Endothelial cell of umbilical vein (primary cell): ENCODE data around the gene UBA52. TPM values are rescaled to one million over a fixed set of nuclear protein-coding genes. Genes with fewer than 3 reads are reported as not detected.

Experiments used
- BruUV-seq: library from RNA; stranded (reverse); fragments of 400-500 nt; replicated peaks from 2 replicates; lab custom pipeline; 2021; lab: Mats Ljungman, UMichigan
- CTCF ChIA-PET: fragments of 300-600, 350-600 bp; sonication (Branson Sonifier 250); formaldehyde crosslinking; loops from one replicate; lab custom pipeline; 2021; ENCODE audit warnings: antibody characterized with exemption, inconsistent platforms; lab: Charles Lee
- POLR2A ChIA-PET: fragments of 300-600, 350-600 bp; sonication (Branson Sonifier 250); formaldehyde crosslinking; loops from one replicate; lab custom pipeline; 2021; ENCODE audit warnings: antibody characterized with exemption, inconsistent platforms; lab: Charles Lee
- DNase-seq: peaks from one replicate; pipeline ENCODE4 v3.0.0-alpha.2; 2011; ENCODE audit warnings: low read depth, low spot score
- FAIRE-seq: peaks from 2 replicates; lab custom pipeline; 2011; peaks lifted over from hg19 to GRCh38; lab: Jason Lieb, UNC
- H2AFZ ChIP-seq: 2 replicates; pipeline ENCODE4 v1.6.0; 2012; ENCODE audit warnings: low read depth, low read length, control low read depth, inconsistent platforms
- H3K27ac ChIP-seq: 2 replicates; pipeline ENCODE4 v1.5.1; 2011; ENCODE audit warnings: low read depth, mild to moderate bottlenecking, control low read depth, low read length, moderate library complexity; ENCODE audit not compliant: insufficient read depth
- H3K27me3 ChIP-seq, 2 experiments: 2 replicates each; pipeline versions ENCODE4 v1.6.0 to v1.6.1; 2011; ENCODE audit warnings: low read length in 2 of 2, mixed read lengths in 1 of 2; ENCODE audit not compliant: control insufficient read depth in 2 of 2, insufficient read depth in 2 of 2
- H3K36me3 ChIP-seq, 2 experiments: 2 replicates in 1 of 2; 3 replicates in 1 of 2; pipeline ENCODE4 v1.5.1; 2011; ENCODE audit warnings: low read length in 2 of 2, mild to moderate bottlenecking in 1 of 2, moderate library complexity in 1 of 2; ENCODE audit not compliant: control insufficient read depth in 2 of 2, insufficient read depth in 2 of 2; ENCODE audit errors: extremely low read depth in 1 of 2
- H3K4me1 ChIP-seq: 3 replicates; pipeline ENCODE4 v1.5.1; 2011; ENCODE audit warnings: mild to moderate bottlenecking, low read length; ENCODE audit not compliant: control insufficient read depth, insufficient read depth; ENCODE audit errors: extremely low read depth
- H3K4me2 ChIP-seq: 2 replicates; pipeline ENCODE4 v1.6.1; 2011; ENCODE audit warnings: low read length, control low read depth, mixed read lengths; ENCODE audit not compliant: insufficient read depth
- H3K4me3 ChIP-seq, 3 experiments: fragments of 200-600 bp in 1 of 3; sonication (generic), shearing (Covaris generic) in 1 of 3; replicated peaks in 1 of 3; 2 replicates each; pipeline ENCODE4 v1.5.1; 2011 to 2016; ENCODE audit warnings: control low read depth in 3 of 3, low read length in 3 of 3, mild to moderate bottlenecking in 2 of 3, inconsistent platforms in 1 of 3, low read depth in 1 of 3, moderate library complexity in 1 of 3; ENCODE audit not compliant: insufficient read depth in 1 of 3
- H3K79me2 ChIP-seq: 2 replicates; pipeline ENCODE4 v1.6.0; 2012; ENCODE audit warnings: low read length, inconsistent platforms; ENCODE audit not compliant: control insufficient read depth, insufficient read depth
- H3K9ac ChIP-seq: replicated peaks from 2 replicates; pipeline ENCODE3; 2011; ENCODE audit warnings: low read length, control low read depth; ENCODE audit not compliant: insufficient read depth; ENCODE audit errors: extremely low read depth
- H3K9me1 ChIP-seq: replicated peaks from 3 replicates; pipeline ENCODE4 v1.6.0; 2011; ENCODE audit warnings: mild to moderate bottlenecking, low read length; ENCODE audit not compliant: control insufficient read depth, insufficient read depth; ENCODE audit errors: extremely low read depth
- H3K9me3 ChIP-seq: replicated peaks from 2 replicates; pipeline ENCODE4 v1.5.1; 2012; ENCODE audit warnings: low read length, inconsistent platforms; ENCODE audit not compliant: control insufficient read depth, insufficient read depth
- H4K20me1 ChIP-seq: replicated peaks from 2 replicates; pipeline ENCODE3; 2011; ENCODE audit warnings: mild to moderate bottlenecking, low read length; ENCODE audit not compliant: control insufficient read depth, insufficient read depth; ENCODE audit errors: extremely low read depth
- EZH2 ChIP-seq: IDR thresholded peaks from 2 replicates; pipeline ENCODE4 v1.6.1; 2012; ENCODE audit warnings: borderline replicate concordance, low read depth, mild to moderate bottlenecking, moderate library complexity, low read length, inconsistent platforms; ENCODE audit not compliant: severe bottlenecking
- FOS ChIP-seq: IDR thresholded peaks from 2 replicates; pipeline ENCODE4 v1.6.1; 2011; ENCODE audit warnings: mild to moderate bottlenecking, low read length, moderate library complexity, borderline replicate concordance; ENCODE audit not compliant: insufficient read depth
- GATA2 ChIP-seq: IDR thresholded peaks from 2 replicates; pipeline ENCODE4 v1.7.0; 2011; ENCODE audit warnings: low read depth, mild to moderate bottlenecking, moderate library complexity, mixed read lengths, low read length; ENCODE audit not compliant: insufficient read length, insufficient read depth
- JUN ChIP-seq: IDR thresholded peaks from 2 replicates; pipeline ENCODE4 v1.6.1; 2011; ENCODE audit warnings: borderline replicate concordance, low read depth; ENCODE audit not compliant: insufficient read length, insufficient read depth
- MYC ChIP-seq: IDR thresholded peaks from one replicate; pipeline ENCODE4 v1.6.1; 2011; ENCODE audit warnings: mild to moderate bottlenecking, low read depth, low read length
- POLR2A ChIP-seq: IDR thresholded peaks from 2 replicates; pipeline ENCODE4 v1.6.1; 2012; ENCODE audit warnings: low read depth, mild to moderate bottlenecking, control low read depth, low read length
- POLR2AphosphoS5 ChIP-seq: IDR thresholded peaks from 2 replicates; pipeline ENCODE4 v1.6.1; 2012; ENCODE audit warnings: low read depth, mild to moderate bottlenecking, control low read depth, low read length, moderate library complexity; ENCODE audit not compliant: insufficient read depth
- dilution Hi-C: fragments of 300-500 bp; cut with MboI; formaldehyde crosslinking; loops from one replicate; pipeline ENCODE4 v1.15.0; 2019; ENCODE audit warnings: low sequenced_read_pairs; ENCODE audit not compliant: extremely low pct_ligation_motif_present
- intact Hi-C: fragments of 100-400 bp; cut with micrococcal nuclease; formaldehyde crosslinking; loops from one replicate; pipeline ENCODE4 v1.10.0; 2022
- polyA plus RNA-seq, 4 experiments: library from polyadenylated mRNA; depleted of rRNA in 3 of 4; stranded (reverse) in 3 of 4; unstranded in 1 of 4; fragments of >200 nt; gene quantifications; 2 replicates each; pipeline versions ENCODE4 v1.2.1 to v1.2.3, GENCODE V29; 2011 to 2012; ENCODE audit warnings: missing spikeins in 1 of 4
- total RNA-seq: library from RNA; stranded (reverse); gene quantifications from 2 replicates; pipeline ENCODE4 v1.2.3, GENCODE V29; 2021
- TF ChIP-seq, protein P1 (sequence below): IDR thresholded peaks from 2 replicates; pipeline ENCODE4 v1.6.1; 2011; ENCODE audit not compliant: insufficient read depth, insufficient read length
- TF ChIP-seq, protein P2 (sequence below), 2 donors: IDR thresholded peaks; 1 replicate in 1 of 2; 2 replicates in 1 of 2; pipeline ENCODE4 v1.5.1; 2011; ENCODE audit warnings: low read length in 2 of 2, mild to moderate bottlenecking in 2 of 2, moderate library complexity in 2 of 2, control low read depth in 1 of 2, inconsistent platforms in 1 of 2, low read depth in 1 of 2; ENCODE audit not compliant: insufficient read depth in 1 of 2; ENCODE audit errors: extremely low read depth in 1 of 2

The UBA52 gene
- total and polyA plus RNA-seq, 2 donors (not counting 3 experiments of a cell fraction or from before 2014, with no cell fraction given) = 1,221 to 3,506 TPM

- POLR2A ChIA-PET = interaction anchor here (0.6 kb wide), 1 partner anchor 83 kb away, joined by 5 read pairs; no protein-coding TSS in a partner anchor
- Histone ChIP-seq H3K4me1 (peaks cover 4% of the 10 kb centered on the region), H3K9me3 (no peaks in the 10 kb centered on the region), H3K9ac (no peak overlapping the region), H4K20me1 (no peaks in the 10 kb centered on the region), H3K4me2 (no peak overlapping the region), H2AFZ (no peak overlapping the region), H3K4me3 (no peak overlapping the region), H3K36me3 (no peaks in the 10 kb centered on the region), H3K27me3 (peaks cover under 1 to 3% of the 10 kb centered on the region in 2 experiments), H3K79me2 (no peaks in the 10 kb centered on the region), H3K9me1 (no peaks in the 10 kb centered on the region), H3K27ac (no peak overlapping the region)
- CTCF ChIA-PET = interaction anchor here (2.8 kb wide), 1 partner anchor 9 kb away, joined by 10 read pairs; the partner anchor contains the start of gene REX1BD
- DNase-seq = no peak
- no peak for FAIRE-seq
- BruUV-seq = no TSS peak
- intact Hi-C loops = no loop called here
- dilution Hi-C loops = no loop called here
- TF ChIP-seq, protein P1, sequence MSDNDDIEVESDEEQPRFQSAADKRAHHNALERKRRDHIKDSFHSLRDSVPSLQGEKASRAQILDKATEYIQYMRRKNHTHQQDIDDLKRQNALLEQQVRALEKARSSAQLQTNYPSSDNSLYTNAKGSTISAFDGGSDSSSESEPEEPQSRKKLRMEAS = no peak
- no peak for TF ChIP-seq MYC
- no peak for TF ChIP-seq POLR2A
- no peak for TF ChIP-seq FOS
- TF ChIP-seq JUN = no peak
- TF ChIP-seq POLR2AphosphoS5 = no peak
- no peak for TF ChIP-seq EZH2
- no peak for TF ChIP-seq GATA2
- TF ChIP-seq, protein P2, sequence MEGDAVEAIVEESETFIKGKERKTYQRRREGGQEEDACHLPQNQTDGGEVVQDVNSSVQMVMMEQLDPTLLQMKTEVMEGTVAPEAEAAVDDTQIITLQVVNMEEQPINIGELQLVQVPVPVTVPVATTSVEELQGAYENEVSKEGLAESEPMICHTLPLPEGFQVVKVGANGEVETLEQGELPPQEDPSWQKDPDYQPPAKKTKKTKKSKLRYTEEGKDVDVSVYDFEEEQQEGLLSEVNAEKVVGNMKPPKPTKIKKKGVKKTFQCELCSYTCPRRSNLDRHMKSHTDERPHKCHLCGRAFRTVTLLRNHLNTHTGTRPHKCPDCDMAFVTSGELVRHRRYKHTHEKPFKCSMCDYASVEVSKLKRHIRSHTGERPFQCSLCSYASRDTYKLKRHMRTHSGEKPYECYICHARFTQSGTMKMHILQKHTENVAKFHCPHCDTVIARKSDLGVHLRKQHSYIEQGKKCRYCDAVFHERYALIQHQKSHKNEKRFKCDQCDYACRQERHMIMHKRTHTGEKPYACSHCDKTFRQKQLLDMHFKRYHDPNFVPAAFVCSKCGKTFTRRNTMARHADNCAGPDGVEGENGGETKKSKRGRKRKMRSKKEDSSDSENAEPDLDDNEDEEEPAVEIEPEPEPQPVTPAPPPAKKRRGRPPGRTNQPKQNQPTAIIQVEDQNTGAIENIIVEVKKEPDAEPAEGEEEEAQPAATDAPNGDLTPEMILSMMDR (IDR thresholded peaks at IDR 0.05; ENCODE audit: extremely low read depth in 1 of 2, insufficient read depth in 1 of 2, low read depth in 1 of 2, low read length in 2 of 2) = no peak
Observed at GRCh38 chr19:18597809-18598660, 26.4 kb downstream of the UBA52 start.
